Measurements from ENCODE around the gene CSNK1G1. TPM values are rescaled to one million over a fixed set of nuclear protein-coding genes. Genes with fewer than 3 reads are reported as not detected.
"Not testable (repeated sequence)": the region's sequence is repeated elsewhere in the genome, so short reads cannot be mapped to it uniquely, and the experiment has no call there.

CSNK1G1 gene
- total and polyA plus RNA-seq, 10 donors: 2.0 to 27.1 (median 19.3) TPM

- H3K4me3 ChIP-seq: no peak overlapping the region
- intact Hi-C loops (cut with DNase I; ENCODE audit: low total_unique reads): no loop called here
- no peaks in the 10 kb centered on the region for H3K9me3 ChIP-seq
- TF ChIP-seq, protein P1, sequence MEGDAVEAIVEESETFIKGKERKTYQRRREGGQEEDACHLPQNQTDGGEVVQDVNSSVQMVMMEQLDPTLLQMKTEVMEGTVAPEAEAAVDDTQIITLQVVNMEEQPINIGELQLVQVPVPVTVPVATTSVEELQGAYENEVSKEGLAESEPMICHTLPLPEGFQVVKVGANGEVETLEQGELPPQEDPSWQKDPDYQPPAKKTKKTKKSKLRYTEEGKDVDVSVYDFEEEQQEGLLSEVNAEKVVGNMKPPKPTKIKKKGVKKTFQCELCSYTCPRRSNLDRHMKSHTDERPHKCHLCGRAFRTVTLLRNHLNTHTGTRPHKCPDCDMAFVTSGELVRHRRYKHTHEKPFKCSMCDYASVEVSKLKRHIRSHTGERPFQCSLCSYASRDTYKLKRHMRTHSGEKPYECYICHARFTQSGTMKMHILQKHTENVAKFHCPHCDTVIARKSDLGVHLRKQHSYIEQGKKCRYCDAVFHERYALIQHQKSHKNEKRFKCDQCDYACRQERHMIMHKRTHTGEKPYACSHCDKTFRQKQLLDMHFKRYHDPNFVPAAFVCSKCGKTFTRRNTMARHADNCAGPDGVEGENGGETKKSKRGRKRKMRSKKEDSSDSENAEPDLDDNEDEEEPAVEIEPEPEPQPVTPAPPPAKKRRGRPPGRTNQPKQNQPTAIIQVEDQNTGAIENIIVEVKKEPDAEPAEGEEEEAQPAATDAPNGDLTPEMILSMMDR (IDR thresholded peaks at IDR 0.05 in 8 of 11, conservative IDR thresholded peaks at IDR 0.05 in 3 of 11): no peak
- TF ChIP-seq POLR2AphosphoS5 (IDR thresholded peaks at IDR 0.05) (no peak), POLR2A (IDR thresholded peaks at IDR 0.05) (no peak)
- DNase-seq: no peak
- peak overlapping the region in 3 of 8 donors; percentile 12 to 40 (median 12) for H3K27ac ChIP-seq
- 16 to 28% (median 25%) methylated on average over 2 of the region's 2 CpGs for WGBS, 5 donors
- H3K27me3 ChIP-seq (replicated peaks in 1 of 7): no peaks in the 10 kb centered on the region
- peaks cover 0 to 23% (median 7%) of the 10 kb centered on the region in 6 donors for H3K4me1 ChIP-seq
- peaks cover 0 to 7% (median 0%) of the 10 kb centered on the region in 6 donors for H3K36me3 ChIP-seq
These were observed 81.5 kb downstream of the CSNK1G1 start for GRCh38 chr15:64274341-64274950.

DNA sequence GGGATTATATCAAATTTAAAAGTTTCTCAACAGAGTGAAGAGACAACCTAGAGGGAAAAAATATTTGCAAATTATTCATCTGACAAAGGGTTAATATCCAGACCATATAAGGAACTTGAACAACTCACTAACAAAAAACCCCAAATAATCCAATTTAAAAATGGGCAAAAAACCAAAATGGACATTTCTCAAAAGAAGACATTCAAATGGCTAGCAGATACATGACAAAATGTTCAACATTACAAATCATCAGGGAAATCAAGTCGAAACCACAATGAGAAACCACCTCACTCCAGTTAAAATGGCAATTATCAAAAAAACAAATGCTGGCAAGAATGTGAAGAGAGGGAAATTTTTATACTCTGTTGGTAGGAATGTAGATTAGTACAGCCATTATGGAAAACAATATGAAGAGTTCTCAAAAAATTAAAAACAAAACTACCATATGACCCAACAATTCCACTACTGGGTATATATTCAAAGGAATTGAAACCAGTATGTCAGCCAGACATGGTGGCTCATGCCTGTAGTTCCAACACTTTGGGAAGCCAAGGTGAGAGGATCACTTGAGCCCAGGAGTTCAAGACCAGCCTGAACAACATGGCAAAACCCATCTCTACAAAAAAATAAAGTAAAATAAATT is 88.5 kb downstream of the CSNK1G1 start:
- Histone ChIP-seq H3K36me3 (peaks cover 0 to 12% (median 0%) of the 10 kb centered on the region in 6 donors), H3K27me3 (replicated peaks in 1 of 7) (no peaks in the 10 kb centered on the region), H3K4me1 (peaks cover 0 to 19% (median 5%) of the 10 kb centered on the region in 6 donors), H3K27ac (no peak overlapping the region), H3K4me3 (no peak overlapping the region), H3K9me3 (peaks cover 0 to 18% (median 11%) of the 10 kb centered on the region in 8 donors)
- 93 to 100% (median 98%) methylated on average over 1 of the region's 1 CpG for WGBS, 5 donors
- TF ChIP-seq POLR2AphosphoS5 (IDR thresholded peaks at IDR 0.05) (no peak), POLR2A (IDR thresholded peaks at IDR 0.05) (no peak)
- TF ChIP-seq, protein P1 (IDR thresholded peaks at IDR 0.05 in 8 of 11, conservative IDR thresholded peaks at IDR 0.05 in 3 of 11): no peak
- DNase-seq: no peak
- intact Hi-C loops (cut with DNase I; ENCODE audit: low total_unique reads): no loop called here

GRCh38 chr15:64265188-64265587 is 90.8 kb downstream of the CSNK1G1 start:
- Histone ChIP-seq H3K9me3 (peaks cover 0 to 18% (median 11%) of the 10 kb centered on the region in 8 donors), H3K36me3 (peaks cover 0 to 13% (median 0%) of the 10 kb centered on the region in 6 donors), H3K4me1 (peaks cover 0 to 23% (median 5%) of the 10 kb centered on the region in 6 donors)
- H3K4me3 ChIP-seq; H3K27me3 ChIP-seq (replicated peaks in 1 of 7); H3K27ac ChIP-seq; DNase-seq; intact Hi-C loops (cut with DNase I; ENCODE audit: low total_unique reads): not testable (repeated sequence)
- WGBS, 5 donors: 54 to 80% (median 66%) methylated on average over 1 of the region's 1 CpG

- intact Hi-C loops (cut with DNase I; ENCODE audit: low total_unique reads): no loop called here
- 93 to 98% (median 97%) methylated on average over 4 of the region's 4 CpGs for WGBS, 5 donors
- TF ChIP-seq POLR2A (IDR thresholded peaks at IDR 0.05) (no peak), POLR2AphosphoS5 (IDR thresholded peaks at IDR 0.05) (no peak)
- TF ChIP-seq, protein P1 (IDR thresholded peaks at IDR 0.05 in 8 of 11, conservative IDR thresholded peaks at IDR 0.05 in 3 of 11): no peak
These were observed 91.5 kb downstream of the CSNK1G1 start for GRCh38 chr15:64264502-64264901.

More at GRCh38 chr15:64264502-64264901, 91.5 kb downstream of the CSNK1G1 start:
- Histone ChIP-seq H3K27ac (no peak overlapping the region), H3K9me3 (peaks cover 0 to 18% (median 11%) of the 10 kb centered on the region in 8 donors), H3K27me3 (replicated peaks in 1 of 7) (no peaks in the 10 kb centered on the region), H3K36me3 (peaks cover 0 to 13% (median 0%) of the 10 kb centered on the region in 6 donors), H3K4me3 (no peak overlapping the region), H3K4me1 (peaks cover 0 to 23% (median 5%) of the 10 kb centered on the region in 6 donors)
- no peak for DNase-seq
